GM19035 (cell line): ENCODE results near the gene SEC11C.
"Not testable (repeated sequence)": the region's sequence is repeated elsewhere in the genome, so short reads cannot be mapped to it uniquely, and the experiment has no call there.

Experiments
- ATAC-seq: cut with Tn5 transposase; IDR thresholded peaks from one replicate; pipeline ENCODE4 v1.9.1; 2021; ENCODE audit not compliant: unreplicated experiment

SEC11C gene

DNA sequence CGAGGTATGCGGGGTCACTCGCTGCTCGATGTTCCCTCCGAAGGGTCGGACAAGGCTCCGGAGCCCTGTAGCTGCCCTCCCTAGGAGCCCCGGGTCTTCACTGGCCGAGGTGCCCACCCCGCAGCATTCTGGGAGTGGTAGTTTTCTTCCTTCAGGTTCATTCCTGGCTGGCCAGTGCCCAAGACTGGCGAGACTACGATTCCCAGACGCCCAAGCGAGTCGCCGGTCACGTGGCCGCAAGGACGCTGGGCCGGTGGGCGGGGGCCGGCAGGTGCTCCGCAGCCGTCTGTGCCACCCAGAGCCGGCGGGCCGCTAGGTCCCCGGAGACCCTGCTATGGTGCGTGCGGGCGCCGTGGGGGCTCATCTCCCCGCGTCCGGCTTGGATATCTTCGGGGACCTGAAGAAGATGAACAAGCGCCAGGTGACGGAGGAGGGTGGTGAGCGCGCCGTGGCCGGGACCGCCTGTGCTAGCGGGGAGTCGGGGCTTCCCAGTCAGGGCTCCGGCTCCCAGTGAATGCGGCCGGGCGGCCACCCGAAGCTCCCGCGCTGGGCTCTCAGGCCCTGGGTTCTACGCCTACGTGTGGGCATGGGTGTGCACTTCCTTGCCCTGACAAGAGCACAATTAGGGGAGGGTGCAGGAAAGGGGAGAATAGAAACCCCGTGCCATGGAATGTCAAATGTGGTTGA lies at the start of gene SEC11C:
SEC11C (plus strand) TSS at position 270 of the 687 bp plus-strand sequence; CDS start at position 335, 65 bp downstream.
- ATAC-seq: peak; percentile 80

DNA sequence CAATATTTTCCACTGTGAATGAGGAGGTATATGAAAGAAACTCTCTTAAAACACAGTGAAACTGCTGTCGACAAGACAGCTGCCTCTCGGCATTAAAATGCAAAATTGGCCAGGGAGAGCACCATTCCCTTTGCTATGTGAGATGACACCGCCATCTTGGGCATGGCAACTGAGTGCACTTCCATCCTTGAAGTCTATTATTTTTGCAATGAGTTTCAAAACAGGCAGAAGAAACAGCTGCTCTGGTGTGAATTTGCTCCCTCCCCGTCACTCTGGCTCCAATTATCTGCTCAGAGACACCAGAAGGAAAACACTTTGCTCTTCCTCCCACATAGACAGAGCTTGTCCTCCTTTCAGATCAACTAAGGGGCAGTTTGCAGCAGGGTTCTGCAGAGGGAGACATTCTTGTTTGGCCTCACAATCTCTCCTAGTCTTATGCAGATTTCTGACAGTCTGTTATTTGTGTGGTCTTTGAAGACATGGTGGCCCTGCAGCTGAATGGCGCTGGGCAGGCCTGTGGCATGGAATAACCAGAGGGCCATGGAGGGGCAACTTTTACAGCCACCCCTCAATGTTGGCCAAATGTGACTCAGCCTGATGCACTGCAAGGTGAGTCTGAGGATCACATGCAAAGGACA lies 48.6 kb upstream of the SEC11C start:
- no peak for ATAC-seq

DNA sequence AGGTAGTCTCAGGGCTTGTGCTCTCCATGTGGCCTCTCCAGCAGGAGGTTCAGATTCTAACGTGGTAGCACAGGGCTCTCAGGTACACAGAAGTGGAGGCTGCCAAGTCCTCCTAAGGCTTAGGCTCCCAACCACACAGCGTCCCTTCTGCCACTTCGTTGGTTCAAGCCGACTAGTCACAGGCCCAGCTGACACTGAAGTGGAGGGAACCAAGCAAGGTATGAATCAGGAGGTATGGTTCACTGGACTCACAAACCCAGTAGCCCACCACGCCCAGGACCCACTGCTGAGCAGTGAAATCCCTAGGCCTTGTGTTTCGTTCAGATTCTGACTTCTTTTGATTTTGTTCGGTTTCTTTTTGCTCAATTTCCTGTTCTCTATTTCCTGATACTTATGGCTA lies 46.0 kb upstream of the SEC11C start:
- ATAC-seq: no peak

DNA sequence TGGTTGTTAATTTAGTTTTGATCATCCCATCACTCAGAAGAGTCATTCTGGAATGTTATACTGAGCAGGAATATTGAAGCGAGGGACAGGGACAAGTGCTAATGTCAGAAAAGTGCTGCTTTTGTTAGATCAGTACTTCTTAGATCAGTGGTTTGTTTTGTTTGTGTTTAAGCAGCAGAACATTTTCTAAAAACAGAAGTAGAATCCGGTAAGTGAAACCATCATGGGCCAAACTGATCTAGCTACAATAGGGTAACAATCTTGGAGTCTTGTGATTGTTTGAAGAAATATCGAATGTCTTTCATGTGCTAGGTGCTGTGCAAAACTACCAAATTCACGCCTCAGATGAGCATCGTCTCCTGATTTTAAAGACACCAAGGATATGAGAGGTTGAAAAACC lies 45.1 kb upstream of the SEC11C start:
- ATAC-seq: no peak

- ATAC-seq: no peak
These were observed 43.4 kb upstream of the SEC11C start for GRCh38 chr18:59096098-59096789.

GRCh38 chr18:59101830-59102414 lies 37.8 kb upstream of the SEC11C start:
- ATAC-seq: no peak

GRCh38 chr18:59109375-59109774 lies 30.3 kb upstream of the SEC11C start:
- no peak for ATAC-seq

- no peak for ATAC-seq
These were observed 25.5 kb upstream of the SEC11C start for GRCh38 chr18:59114160-59114559.

DNA sequence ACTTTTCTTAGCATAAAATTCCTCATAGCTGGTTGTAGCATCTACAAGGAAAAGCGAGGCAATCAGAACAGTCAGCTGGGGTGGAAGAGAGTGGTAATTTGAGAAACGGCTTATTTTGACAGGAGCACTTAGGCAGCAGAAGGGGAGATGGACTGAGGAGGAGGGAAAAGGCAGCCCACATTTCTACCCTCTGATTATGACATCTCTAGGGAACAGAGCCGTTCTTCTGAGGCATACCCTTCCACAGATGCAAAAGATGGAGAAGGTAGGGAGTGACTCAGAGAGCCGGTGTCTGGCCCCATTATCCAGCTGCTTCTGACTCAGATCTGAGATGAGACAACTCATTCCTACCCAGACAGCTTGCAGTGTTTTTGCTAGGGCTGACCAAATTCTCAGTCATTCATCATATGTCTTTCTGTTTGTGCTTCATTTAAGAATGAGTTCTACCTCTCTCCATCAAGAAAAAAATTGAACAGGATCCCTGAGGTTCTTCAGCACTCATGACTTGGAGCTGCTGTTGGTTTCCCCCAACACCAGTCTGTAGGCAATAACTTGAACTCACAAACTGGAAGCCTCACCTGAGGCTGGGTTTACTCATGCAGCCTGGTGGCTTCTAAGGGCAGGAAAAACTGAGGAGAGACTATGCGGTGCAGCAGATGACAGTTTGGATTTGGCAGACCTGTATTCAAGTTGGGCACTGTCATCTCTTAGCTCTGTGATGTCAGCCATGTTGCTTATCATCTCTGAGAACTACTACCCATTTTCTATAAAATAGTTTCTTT lies 15.9 kb upstream of the SEC11C start:
- ATAC-seq: no peak

DNA sequence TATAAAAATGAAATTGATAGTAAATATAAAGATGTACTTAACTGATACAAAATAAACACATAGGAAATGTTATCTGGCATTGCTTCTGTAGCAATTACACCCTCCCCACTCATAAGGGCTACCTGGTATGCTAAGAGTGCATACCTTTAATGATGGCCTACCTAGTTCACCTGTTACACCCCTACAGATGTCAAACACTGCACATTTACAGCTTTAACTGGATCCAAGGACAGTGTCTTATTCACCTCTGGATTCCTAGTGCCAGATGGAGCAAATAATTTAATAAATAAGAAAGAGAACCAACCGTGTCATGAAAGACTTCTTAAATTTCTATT lies 15.3 kb upstream of the SEC11C start:
- no peak for ATAC-seq

DNA sequence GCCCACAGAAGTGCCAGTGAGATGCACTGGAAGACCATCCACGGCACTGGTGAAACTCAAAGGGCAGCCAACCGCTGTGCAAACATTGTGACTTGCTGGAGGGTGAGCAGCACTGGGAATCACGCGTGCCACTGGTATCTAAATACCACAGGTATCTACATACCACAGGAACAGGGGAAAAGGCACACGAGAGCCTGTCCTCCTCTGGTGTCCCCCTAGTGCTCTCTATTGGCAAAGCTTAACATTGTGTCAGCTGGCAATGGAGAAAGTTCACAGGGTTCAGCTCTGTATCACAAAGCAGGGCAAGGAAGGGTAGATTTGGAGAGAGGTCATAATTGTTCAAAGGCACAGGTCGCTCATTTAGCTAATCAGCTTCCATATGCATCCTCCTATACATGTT lies 12.6 kb upstream of the SEC11C start:
- ATAC-seq: no peak

DNA sequence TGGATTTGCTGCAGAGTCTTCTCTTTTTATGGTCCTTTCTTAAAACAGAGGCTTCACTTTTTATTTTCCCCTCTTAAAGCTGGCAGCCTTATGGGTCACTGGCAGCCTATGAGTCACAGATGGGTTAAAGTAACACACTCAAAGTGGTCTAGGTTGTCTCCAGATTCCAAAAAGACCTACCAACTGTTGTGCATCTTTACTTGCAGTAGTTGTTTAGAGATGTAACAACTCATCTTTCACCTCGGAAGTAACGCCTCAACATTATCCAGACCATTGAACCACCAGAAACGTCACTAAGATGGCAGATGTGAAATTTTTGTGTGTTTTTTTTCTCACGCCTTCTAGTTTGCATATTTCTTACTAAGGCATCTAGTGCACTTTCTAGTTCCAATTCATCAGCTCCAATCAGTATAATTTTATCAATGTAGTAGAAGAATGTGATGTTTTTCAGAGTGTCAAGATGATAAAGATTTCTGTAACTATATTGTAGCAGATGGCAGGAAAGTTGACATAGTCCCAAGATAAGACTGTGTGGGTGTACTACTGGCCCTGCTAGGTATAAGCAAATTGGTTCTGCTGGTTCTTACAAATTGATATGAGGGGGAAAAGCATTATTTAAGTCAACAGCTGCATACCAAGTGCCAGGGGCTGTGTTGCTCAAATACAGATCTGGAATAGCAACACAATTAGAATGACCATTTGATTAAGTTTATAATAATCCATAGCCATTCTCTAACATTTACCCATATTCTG lies 9.6 kb upstream of the SEC11C start:
- ATAC-seq: no peak

- no peak for ATAC-seq
These were observed 6.7 kb upstream of the SEC11C start for GRCh38 chr18:59132810-59133465.

DNA sequence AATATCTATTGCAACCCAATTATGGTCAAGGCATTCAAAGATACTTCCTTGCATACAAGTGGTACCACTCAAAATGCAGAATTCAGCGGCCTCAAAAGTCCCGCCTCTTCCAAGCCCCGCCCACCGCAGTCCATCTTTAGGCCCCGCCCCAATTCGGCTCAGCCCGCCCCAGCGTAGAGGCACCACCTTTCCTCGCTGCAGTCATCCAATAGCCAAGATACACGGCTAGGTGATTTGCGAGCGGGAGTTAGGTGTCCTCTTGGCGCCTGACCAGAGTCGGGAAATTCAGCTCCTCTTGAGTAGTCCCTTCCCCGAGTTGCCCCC lies 431 bp upstream of the SEC11C start:
- ATAC-seq: peak; percentile 73

DNA sequence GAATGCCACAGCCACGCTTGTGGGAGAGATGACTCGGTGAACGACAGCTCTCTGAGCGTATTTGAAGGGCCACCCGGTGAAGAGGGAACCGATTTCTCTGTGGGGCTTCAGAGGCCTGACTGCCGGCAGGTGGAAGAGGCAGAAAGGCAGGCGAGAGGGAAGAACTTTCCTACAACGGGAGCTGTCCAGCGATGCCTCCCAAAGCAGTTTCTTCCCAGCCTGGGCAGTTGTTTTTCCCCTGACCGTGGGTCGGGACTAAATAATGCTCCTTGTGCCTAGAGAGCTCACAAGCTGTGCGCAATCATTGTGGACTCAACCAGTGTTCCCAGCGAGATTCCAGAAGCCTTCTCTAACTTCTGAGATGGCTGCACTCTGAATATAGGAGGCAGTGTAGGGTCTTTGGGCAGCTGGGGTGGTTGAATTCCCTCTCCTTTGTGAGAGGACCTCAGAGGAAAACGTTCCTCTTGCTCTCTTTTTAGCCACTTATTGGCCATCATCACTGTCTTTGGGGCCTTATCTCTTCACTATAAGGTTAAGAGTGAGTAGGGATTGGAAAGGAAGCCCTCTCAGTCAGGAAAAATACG lies 710 bp downstream of the SEC11C start:
- no peak for ATAC-seq

DNA sequence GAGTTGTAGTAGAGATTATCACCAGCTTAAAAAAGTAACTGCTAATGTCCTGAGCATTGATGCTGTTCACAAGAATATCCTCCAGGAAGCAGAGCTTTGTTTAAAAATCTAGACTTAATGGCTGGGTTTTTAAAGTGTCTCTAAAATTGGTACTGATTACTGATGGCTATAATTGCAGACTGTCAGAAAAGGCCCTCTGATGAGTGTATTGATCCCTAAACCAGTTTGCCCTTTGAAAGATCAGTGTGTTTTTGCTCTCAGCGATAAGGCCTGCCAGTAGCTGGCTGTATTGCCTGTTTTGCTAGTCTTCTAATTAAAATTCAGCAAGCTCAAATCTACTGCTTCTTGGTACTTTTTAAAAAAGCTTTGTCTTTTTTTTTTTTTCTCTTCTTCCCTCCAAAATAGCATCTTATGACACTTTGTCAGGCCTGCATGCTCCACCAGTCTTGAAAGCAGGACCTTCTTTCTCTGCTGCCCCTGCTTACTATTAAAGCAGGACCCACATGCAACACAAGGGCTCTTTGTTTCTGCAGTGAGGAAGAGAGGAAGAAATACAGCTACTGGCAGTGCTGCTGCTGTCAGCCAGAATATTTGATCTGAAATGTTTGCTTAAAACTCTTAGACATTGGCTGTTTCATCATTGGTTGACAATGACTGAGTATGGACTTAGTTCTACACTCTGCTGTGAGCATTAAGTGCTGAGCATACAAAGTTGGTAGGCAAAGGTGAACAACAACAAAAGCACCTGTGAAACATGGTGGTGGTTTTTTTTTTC lies 1.8 kb downstream of the SEC11C start:
- no peak for ATAC-seq

GRCh38 chr18:59142274-59142673 lies 2.6 kb downstream of the SEC11C start:
- no peak for ATAC-seq

DNA sequence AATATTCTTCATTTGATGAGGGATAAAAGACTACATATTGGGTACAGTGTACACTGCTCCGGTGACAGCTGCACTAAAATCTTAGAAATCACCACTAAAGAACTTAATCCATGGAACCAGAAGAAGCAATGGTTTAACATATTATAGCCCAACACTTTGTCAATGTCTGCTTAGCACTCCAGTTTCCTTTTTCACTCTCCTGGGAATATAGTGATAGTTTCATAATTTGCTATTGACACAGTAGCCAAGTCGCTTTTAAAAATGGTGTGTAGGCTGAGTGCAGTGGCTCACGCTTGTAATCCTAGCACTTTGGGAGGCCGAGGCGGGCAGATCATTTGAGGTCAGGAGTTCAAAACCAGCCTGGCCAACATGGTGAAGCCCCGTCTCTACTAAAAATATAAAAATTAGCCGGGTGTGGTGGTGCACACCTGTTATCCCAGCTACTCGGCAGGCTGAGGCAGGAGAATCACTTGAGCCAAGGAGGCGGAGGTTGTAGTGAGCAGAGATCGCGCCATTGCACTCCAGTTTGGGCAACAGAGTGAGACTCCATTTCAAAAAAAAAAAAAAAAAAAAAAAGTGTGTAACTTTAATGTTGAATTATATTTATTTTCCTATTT lies 3.2 kb downstream of the SEC11C start:
- ATAC-seq: not testable (repeated sequence)

- ATAC-seq: no peak
These were observed 3.8 kb downstream of the SEC11C start for GRCh38 chr18:59143441-59143840.
